Inflammatory macrophage treated with lipopolysaccharide for 1 hour (primary cell): ENCODE measurements around the gene HOOK2.
"Not testable (repeated sequence)": the region's sequence is repeated elsewhere in the genome, so short reads cannot be mapped to it uniquely, and the experiment has no call there.

Source experiments
- DNase-seq, 2 donors: peaks; one replicate each; pipeline ENCODE4 v3.0.0-alpha.2; 2020 to 2022

HOOK2 gene, protein sequence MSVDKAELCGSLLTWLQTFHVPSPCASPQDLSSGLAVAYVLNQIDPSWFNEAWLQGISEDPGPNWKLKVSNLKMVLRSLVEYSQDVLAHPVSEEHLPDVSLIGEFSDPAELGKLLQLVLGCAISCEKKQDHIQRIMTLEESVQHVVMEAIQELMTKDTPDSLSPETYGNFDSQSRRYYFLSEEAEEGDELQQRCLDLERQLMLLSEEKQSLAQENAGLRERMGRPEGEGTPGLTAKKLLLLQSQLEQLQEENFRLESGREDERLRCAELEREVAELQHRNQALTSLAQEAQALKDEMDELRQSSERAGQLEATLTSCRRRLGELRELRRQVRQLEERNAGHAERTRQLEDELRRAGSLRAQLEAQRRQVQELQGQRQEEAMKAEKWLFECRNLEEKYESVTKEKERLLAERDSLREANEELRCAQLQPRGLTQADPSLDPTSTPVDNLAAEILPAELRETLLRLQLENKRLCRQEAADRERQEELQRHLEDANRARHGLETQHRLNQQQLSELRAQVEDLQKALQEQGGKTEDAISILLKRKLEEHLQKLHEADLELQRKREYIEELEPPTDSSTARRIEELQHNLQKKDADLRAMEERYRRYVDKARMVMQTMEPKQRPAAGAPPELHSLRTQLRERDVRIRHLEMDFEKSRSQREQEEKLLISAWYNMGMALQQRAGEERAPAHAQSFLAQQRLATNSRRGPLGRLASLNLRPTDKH

DNA sequence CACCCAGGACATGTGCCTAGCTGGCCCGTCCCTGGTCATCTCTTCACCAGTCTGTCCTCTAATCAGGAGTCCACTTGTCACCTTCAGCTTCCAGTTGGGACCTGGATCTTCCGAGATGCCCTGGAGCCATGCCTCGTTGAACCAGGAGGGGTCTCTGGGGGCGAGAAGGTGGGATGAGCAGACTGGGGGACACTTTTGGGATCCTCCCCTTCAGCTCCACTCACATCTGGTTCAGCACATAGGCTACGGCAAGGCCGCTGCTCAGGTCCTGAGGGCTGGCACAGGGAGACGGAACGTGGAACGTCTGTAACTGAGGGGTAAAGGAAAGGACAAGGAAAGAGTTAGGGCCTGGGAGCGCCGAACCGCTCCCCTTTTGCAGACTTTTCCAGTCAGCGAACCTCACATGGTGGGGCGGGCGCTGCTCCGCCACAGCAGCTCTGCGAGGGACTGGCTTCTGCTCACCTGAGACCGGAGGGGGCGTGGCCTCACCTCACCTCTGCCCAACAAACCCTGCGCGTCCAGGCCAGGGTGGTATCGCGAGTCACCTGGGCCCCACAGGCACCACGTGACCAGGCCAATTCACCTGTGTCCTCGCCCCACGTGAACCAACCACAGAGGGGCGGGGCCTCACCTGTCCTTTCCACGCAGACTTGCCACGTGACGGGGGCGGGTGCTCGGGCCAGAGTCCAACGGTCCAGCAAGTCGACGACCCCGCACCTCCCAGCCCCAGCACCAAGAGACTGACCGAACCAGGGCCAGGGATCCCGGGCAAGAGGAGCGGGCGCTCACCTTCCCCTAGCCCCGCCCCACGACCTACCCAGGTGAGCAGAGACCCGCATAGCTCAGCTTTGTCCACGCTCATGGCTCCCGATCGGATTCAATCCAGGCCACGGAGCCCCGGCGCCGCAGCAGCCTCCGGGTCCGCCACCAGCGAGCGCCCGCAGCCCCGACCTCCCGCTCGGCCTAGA lies at the start of gene HOOK2:
TSS of gene HOOK2 (minus strand) at position 965 of the 968 bp plus-strand sequence. CDS start at position 862, 103 bp downstream.
- DNase-seq: no peak

DNA sequence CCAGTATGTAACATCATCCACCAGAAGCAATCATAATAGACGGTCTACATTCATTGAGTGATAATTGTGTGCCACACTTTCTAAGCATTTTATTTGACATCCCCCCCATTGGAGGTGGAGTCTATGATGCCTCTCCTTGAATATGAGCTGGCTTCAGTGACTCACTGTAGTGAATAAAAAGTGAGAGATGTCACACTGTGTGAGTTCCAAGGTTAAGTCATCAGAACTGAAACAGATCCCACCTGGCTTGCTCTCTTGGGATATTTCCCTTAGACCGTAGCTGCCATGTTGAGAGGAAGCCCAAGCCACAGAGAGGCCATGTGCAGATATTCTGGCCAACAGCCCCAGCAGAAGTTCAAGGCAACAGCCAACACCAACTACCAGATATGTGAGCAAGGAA lies 46.4 kb upstream of the HOOK2 start:
- DNase-seq: no peak

DNA sequence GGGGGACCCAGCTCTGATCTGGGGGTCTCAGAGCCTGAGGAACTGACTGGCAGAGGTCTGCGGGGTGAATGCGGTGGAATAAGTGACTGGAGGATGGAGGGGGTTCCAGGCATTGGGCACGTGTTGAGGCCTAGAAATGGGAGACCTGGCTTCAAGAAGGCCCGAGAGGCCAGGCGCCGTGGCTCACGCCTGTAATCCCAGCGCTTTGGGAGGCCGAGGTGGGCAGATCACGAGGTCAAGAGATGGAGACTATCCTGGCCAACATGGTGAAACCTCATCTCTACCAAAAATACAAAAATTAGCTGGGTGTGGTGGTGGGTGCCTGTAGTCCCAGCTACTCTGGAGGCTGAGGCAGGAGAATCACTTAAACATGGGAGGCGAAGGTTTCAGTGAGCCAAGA lies 42.5 kb upstream of the HOOK2 start:
- DNase-seq: not testable (repeated sequence)

DNA sequence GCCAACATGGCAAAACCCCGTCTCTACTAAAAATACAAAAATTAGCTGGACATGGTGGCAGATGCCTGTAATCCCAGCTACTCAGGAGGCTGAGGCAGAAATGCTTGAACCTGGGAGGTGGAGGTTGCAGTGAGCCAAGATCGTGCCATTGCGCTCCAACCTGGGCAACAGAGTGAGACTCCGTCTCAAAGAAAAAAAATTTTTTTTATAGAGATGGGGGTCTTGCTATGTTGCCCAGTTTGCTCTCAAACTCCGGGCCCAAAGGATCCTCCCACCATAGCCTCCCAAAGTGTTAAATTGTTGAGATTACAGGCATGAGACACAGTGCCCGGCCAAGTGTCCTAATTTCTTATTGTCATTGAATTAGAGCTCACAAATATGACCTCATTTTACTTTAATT lies 41.8 kb upstream of the HOOK2 start:
- not testable (repeated sequence) for DNase-seq

DNA sequence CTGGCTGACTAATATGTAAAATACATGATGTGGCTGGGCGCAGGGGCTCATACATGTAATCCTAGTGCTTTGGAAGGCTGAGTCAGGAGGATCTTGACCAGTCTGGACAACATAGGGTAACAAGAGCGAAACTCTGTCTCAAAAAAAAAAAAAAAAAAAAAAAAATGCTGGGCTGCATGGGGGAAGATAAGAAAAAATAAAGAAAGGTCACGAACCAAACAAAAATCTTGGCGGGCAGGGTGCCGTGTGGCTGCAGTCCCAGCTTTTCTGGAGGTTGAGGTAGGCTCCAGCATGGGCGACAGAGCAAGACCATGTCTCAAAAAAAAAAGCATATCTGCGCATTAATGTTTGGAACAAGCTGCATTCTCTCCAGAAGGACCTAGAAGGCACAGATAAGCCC lies 39.7 kb upstream of the HOOK2 start:
- DNase-seq: no peak

DNA sequence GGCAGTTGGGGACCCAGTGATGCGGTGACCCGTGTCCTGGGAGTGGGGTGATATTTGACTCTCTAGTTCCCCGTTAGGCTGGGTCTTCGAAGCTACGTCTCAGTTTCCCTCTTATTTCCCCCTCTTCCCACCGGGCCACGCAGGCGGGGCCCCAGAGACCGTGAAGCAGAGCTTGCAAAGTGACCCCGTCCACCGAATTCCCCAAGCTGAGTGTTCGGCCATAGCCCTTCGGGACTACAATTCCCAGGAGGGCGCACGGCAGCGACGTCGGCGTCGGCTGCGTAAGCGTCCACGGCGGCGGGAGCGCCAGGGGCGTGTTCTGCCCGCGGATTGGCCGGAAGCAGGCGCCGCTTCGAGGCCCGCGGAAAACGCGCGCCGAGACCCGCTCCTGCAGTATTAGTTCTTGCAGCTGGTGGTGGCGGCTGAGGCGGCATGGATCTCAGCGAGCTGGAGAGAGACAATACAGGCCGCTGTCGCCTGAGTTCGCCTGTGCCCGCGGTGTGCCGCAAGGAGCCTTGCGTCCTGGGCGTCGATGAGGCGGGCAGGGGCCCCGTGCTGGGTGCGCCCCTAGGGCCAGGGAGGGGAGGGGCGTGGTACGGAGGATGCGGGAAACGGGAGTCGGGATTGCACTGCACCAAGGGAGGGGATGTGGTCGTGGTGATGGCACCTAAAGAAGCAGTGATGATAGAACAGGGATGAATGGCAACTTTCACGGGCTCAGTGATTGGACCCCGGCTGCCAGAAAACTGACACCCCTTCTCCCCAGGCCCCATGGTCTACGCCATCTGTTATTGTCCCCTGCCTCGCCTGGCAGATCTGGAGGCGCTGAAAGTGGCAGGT lies 31.1 kb upstream of the HOOK2 start, which contains the start of gene RNASEH2A:
TSS of gene RNASEH2A (plus strand) at position 343 of the 840 bp plus-strand sequence. CDS start at position 433, 90 bp downstream.
- DNase-seq: peak; percentile 82 to 91

DNA sequence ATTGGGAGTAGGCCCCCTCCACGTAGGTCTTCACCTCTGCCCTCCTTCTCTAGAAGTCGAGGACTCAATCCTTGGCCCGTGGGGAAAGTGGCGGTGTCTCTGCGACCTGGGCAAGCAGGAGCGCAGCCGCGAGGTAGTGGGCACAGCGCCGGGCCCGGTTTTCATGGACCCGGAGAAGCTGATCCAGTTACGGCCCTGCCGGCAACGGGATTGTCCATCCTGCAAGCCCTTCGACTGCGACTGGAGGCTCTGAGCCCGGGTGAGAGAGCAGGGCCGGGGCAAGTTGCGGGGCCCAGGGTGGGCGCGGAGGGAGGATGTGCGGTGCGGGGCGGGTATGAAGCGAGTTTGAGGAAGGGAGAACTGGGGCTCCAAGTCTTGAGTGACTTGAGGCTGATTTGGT lies 28.7 kb upstream of the HOOK2 start:
- DNase-seq: no peak

DNA sequence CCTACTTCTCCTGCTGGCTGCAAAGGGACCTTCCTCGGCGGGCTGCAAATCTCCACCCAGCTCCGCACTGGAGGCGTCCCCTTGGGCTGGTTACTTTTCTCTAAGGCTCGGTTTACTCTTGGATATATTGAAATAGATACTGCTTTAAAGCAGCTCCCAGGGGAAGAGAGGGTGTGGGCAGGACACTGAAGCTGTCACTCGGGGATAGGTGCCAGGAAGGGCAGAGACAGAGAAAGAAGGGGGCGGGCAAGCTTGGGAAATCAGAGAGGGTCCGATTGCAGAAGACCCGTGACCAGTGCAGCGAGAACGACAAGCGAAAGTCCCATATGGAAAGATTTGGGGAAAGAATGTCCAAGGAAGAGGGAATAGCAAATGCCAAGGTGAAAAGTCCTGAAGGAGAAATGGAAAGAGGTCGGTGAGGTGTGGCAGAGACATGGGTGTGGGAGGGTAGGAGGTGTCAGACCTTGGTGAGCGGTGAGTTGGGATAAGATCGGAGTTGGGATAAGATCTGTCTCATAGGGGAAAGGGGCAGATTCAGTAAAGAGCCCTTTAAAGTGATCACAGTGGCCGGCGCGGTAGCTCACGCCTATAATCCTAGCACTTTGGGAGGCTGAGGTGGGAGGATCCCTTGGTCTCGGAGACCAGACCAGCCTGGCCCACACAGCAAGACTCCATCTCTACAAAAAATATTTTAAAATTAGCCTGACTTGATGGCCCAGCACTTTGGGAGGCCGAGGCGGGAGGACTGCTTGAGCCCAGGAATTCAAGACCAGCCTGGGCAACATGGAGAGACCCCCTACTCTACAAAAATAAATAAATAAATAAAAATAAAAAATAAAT lies 27.1 kb upstream of the HOOK2 start:
- no peak for DNase-seq

DNA sequence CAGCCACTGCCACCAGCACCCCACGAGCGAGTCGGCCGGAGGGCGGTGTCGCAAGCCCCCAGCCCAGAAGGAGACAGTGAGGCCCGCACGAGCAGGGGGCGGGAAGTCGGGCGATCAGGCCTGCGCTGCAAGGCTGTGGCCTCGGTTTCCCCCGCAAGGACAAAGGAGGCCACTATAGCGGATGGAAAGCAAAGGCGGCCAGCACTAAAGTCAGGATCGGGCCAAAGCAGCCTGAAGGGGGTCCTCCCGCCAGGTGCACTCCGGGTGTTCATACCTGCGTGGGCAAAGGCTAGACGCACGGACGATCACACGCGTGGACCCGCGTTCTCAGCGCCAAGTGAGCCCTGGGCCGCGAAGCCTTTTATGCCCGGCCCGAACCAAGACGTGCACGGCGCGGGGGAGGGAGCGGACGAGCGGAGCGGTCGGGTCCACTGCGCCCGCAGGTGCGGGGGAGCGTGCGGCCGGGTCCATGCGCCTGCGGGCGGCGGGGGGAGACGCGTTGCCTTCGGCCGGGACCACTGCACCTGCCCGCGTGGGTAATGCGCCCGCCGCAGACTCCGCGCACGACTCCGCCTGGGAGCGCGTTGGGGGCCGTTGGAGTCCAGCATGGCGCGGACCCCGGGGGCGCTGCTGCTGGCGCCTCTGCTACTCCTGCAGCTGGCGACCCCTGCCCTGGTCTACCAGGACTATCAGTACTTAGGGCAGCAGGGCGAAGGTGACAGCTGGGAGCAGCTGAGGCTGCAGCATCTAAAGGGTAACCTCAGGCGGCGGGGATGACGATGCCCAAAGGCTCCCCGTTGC lies 26.3 kb upstream of the HOOK2 start, which contains the start of the genes PRDX2 and THSD8:
TSS of gene PRDX2 (minus strand) at position 335 of the 801 bp plus-strand sequence. CDS start 539 bp downstream, outside the sequence.
TSS of gene THSD8 (plus strand) at position 604 of the 801 bp plus-strand sequence. CDS start at position 607, 3 bp downstream.
- DNase-seq: peak in 1 of 2 donors; percentile 14

DNA sequence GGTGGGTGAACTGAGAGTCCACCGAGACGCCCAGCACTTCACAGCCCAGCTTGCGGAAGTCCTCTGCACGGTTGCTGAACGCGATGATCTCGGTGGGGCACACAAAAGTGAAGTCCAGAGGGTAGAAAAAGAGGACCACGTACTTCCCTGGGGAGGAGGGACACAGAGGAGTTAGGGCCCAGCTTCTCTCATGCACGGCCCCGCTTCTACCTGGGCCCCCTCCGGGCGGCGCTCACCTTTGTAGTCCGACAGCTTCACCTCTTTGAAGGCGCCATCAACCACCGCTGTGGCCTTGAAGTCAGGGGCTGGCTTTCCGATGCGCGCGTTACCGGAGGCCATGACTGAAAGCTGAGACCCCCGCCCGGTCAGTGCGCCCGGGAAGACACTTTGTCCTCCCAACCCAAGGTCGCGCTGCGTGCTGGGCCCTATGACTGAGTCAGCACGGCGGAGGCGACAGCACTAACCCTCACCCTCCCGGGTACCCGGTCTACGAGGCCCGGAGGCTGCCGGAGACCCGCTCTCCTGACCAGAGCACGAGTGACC lies 25.6 kb upstream of the HOOK2 start:
- DNase-seq: no peak

DNA sequence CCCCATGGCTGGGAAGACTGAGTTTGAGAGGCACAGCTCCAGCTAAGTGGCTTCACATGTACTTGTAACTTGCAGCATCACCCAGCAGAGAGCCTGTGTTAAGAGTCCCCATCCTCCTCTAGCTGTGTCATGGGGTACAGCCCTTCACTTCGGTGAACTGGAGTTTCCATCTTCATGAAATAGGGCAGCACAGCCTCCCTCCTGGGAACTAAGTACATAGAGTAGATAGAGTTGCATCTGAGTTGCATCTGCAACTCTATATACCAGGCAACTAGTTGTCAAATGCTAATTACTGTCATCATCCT lies 25.1 kb upstream of the HOOK2 start:
- peak; percentile 76 to 85 for DNase-seq

DNA sequence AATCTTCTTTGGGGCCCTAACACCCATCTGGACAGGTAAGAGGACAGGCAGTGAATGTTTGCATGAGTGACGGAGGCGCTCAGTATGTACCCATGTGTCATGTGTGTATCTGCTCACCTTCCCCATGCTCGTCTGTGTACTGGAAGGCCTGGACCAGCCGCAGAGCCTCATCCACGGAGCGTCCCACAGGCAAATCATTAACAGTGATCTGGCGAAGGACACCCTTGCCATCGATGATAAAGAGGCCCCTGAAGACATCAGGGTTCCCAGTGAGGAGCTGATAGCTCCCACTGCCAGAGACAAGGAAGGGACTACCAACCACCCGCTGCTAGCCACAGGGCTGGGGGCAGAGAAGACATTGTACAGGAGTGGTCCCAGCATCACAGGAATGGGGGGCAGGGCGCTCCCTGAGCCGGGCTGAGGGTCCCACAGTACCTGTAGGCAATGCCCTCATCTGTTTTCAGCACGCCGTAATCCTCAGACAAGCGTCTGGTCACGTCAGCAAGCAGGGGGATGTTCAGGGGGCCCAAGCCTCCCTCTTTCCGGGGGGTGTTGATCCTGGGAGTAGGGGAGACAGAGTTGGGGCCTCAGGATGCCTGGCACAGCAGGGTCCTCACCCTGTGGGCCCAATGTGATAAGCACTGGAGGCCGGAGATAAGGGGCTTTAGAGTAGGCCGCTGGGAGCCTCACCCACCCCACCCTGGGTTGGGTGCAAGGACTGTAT lies 24.6 kb upstream of the HOOK2 start:
- DNase-seq: no peak

DNA sequence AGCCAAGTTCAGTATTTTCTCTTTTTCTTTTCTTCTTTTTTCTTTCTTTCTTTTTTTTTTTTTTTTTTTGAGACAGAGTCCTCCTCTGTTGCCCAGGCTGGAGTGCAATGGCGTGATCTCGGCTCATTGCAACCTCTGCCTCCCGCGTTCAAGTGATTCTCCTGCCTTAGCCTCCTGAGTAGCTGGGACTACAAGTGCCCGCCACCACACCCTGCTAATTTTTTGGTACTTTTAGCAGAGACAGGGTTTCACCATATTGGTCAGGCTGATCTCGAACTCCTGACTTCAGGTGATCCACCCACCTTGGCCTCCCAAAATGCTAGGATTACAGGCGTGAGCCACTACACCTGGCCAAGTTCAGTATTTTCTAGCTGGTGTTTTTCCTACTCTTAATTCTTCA lies 22.3 kb upstream of the HOOK2 start:
- DNase-seq: not testable (repeated sequence)

DNA sequence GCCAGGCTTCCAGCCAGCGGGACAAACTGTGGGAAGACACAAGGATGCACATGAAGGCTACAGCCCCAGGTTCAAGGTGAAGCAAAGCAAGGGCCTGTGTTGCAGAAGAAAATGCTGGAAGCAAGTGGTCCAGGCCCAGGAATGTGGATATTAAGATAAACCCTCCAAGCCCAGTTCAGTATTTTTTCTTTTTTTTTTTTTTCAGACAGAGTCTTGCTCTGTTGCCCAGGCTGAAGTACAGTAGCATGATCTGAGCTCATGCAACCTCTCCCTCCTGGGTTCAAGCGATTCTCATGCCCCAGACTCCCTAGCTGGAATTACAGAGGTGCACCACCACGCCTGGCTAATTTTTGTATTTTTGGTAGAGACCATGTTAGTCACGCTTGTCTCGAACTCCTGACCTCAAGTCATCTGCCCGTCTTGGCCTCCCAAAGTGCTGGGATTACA lies 21.8 kb upstream of the HOOK2 start:
- no peak for DNase-seq

DNA sequence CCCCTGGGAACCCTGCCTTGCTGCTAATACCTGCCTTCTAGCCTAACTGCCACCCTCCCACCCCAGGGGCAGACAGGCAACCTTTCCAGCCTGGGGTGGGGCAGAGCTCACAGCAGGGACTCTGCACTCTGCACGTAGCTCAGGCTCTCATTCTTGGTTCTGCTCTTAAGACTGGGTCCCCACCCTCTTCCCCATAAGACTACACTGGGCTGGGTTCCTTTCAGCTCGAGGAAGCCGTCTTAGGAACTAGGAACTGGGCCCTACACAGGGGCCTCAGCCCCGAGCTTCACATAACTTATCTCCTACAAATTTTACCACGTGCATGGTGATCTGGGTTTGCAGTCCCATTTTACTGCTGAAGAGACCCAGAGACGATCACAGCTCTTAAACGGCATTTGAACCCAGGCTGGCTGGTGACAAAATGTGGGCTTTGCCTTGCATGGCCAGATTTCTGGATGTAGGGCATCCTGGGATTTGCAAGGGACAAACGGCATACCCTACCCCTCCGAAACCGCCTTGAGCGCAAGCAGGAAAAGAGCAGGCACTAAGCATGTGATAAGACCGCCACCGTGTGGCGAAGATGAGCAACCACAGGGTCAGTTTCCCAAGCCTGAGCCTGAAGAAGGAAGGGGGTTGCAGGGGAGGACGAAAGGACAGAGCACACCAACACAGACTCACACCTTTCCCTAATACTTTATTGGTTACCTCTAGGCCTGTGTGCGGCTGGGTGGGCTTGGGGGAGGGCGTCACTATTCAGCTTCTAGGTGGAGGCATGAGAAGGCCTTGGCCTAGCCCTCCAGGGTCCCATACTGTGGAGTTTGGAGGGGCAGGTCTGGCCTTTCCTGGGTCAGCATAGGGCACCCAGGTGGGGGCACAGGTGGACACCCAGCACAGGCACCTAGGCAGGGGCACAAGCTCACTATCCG lies 21.1 kb upstream of the HOOK2 start:
- DNase-seq: peak in 1 of 2 donors; percentile 90

DNA sequence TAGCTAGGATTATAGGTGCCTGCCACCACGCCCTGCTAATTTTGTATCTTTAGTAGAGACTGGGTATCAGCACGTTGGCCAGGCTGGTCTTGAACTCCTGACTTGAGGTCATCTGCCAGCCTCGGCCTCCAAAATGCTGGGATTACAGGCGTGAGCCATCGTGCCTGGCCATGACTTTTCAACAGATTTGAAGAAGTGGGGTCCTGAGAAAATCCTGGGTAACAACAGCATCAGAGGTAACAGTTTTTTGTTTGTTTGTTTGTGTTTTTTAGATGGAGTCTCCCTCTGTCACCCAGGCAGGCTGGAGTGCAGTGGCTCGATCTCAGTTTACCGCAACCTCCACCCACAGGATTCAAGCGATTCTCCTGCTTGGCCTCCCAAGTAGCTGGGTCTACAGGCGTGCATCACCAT lies 19.6 kb upstream of the HOOK2 start:
- no peak for DNase-seq

DNA sequence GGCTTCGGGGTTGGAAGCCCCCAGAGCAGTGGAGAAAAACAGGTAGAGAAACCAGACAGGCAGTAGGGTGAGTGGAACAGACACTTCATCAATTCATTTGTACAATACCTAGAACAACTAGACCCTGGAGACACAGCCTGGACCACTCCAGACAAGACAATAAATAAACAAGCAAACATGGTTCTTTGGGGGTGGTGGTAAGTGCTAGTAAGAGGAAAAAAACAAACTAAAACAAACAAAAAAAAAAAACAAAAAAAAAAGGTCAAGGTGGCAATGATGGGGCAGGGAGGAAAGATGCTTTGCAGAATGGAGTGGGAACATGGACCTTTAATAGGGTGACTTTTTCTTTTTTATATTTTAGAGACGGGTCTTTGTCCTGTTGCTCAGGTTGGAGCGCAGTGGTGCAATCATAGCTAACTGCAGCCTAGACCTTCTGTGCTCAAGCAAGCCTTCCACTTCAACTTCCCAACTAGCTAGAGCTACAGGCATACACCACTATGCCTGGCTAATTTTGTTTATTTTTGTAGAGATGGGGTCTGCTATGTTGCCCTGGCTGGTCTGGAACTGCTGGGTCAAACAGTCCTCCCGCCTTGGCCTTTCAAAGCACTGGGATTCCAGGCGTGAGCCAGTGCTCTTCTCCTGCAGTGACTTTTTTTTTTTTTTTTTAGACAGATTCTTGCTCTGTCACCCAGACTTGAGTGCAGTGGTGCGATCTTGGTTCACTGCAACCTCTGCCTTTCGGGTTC lies 19.0 kb upstream of the HOOK2 start:
- DNase-seq: peak in 1 of 2 donors; percentile 30
